ENCODE results near the gene SLC22A31. TPM values are rescaled to one million over a fixed set of nuclear protein-coding genes. Genes with fewer than 3 reads are reported as not detected.

Gene SLC22A31
- total RNA-seq, 1 donor from 2014 or later, result 0.71 TPM

- no peak overlapping the region for H3K4me3 Mint-ChIP-seq (ENCODE audit: low read depth)
- no peaks in the 10 kb centered on the region for H3K36me3 Mint-ChIP-seq (ENCODE audit: low read depth)
- no peaks in the 10 kb centered on the region for H3K4me1 Mint-ChIP-seq (ENCODE audit: low read depth)
- intact Hi-C loops (cut with micrococcal nuclease), result no loop called here
- no peaks in the 10 kb centered on the region for H3K27me3 Mint-ChIP-seq (ENCODE audit: low read depth)
- H3K9me3 Mint-ChIP-seq, result no peaks in the 10 kb centered on the region
- DNase-seq (ENCODE audit: low spot score), result no peak
- H3K27ac Mint-ChIP-seq, result no peak overlapping the region
Measured at GRCh38 chr16:89176717-89177116, 23.6 kb downstream of the SLC22A31 start.

- intact Hi-C loops (cut with micrococcal nuclease), result no loop called here
- Mint-ChIP-seq H3K27me3 (ENCODE audit: low read depth) (no peaks in the 10 kb centered on the region), H3K9me3 (no peaks in the 10 kb centered on the region), H3K36me3 (ENCODE audit: low read depth) (no peaks in the 10 kb centered on the region), H3K4me3 (ENCODE audit: low read depth) (no peak overlapping the region), H3K27ac (no peak overlapping the region), H3K4me1 (ENCODE audit: low read depth) (no peaks in the 10 kb centered on the region)
- DNase-seq (ENCODE audit: low spot score), result no peak
Measured at GRCh38 chr16:89176147-89176690, 24.1 kb downstream of the SLC22A31 start.

GRCh38 chr16:89175280-89176146, 24.8 kb downstream of the SLC22A31 start:
- intact Hi-C loops (cut with micrococcal nuclease), result no loop called here
- Mint-ChIP-seq H3K27me3 (ENCODE audit: low read depth) (peaks cover 4% of the 10 kb centered on the region), H3K27ac (no peak overlapping the region), H3K4me3 (ENCODE audit: low read depth) (no peak overlapping the region), H3K9me3 (no peaks in the 10 kb centered on the region), H3K4me1 (ENCODE audit: low read depth) (peaks cover 4% of the 10 kb centered on the region), H3K36me3 (ENCODE audit: low read depth) (no peaks in the 10 kb centered on the region)
- no peak for DNase-seq (ENCODE audit: low spot score)

GRCh38 chr16:89174877-89175276, 25.5 kb downstream of the SLC22A31 start:
- Mint-ChIP-seq H3K27me3 (ENCODE audit: low read depth) (peaks cover 4% of the 10 kb centered on the region), H3K9me3 (no peaks in the 10 kb centered on the region), H3K27ac (no peak overlapping the region), H3K4me1 (ENCODE audit: low read depth) (peaks cover 4% of the 10 kb centered on the region), H3K36me3 (ENCODE audit: low read depth) (no peaks in the 10 kb centered on the region), H3K4me3 (ENCODE audit: low read depth) (no peak overlapping the region)
- DNase-seq (ENCODE audit: low spot score), result no peak
- intact Hi-C loops (cut with micrococcal nuclease), result no loop called here

GRCh38 chr16:89174055-89174827, 26.1 kb downstream of the SLC22A31 start:
- H3K4me3 Mint-ChIP-seq (ENCODE audit: low read depth), result no peak overlapping the region
- H3K4me1 Mint-ChIP-seq (ENCODE audit: low read depth), result peaks cover 4% of the 10 kb centered on the region
- DNase-seq (ENCODE audit: low spot score), result no peak
- H3K36me3 Mint-ChIP-seq (ENCODE audit: low read depth), result no peaks in the 10 kb centered on the region
- intact Hi-C loops (cut with micrococcal nuclease), result no loop called here
- peaks cover 4% of the 10 kb centered on the region for H3K27me3 Mint-ChIP-seq (ENCODE audit: low read depth)
- no peaks in the 10 kb centered on the region for H3K9me3 Mint-ChIP-seq
- H3K27ac Mint-ChIP-seq, result no peak overlapping the region

- intact Hi-C loops (cut with micrococcal nuclease), result no loop called here
- peaks cover 4% of the 10 kb centered on the region for H3K4me1 Mint-ChIP-seq (ENCODE audit: low read depth)
- no peak overlapping the region for H3K27ac Mint-ChIP-seq
- peaks cover 4% of the 10 kb centered on the region for H3K27me3 Mint-ChIP-seq (ENCODE audit: low read depth)
- no peaks in the 10 kb centered on the region for H3K36me3 Mint-ChIP-seq (ENCODE audit: low read depth)
- no peak for DNase-seq (ENCODE audit: low spot score)
- no peak overlapping the region for H3K4me3 Mint-ChIP-seq (ENCODE audit: low read depth)
- no peaks in the 10 kb centered on the region for H3K9me3 Mint-ChIP-seq
Measured at GRCh38 chr16:89173174-89173921, 27.0 kb downstream of the SLC22A31 start.

- Mint-ChIP-seq H3K27me3 (ENCODE audit: low read depth) (peaks cover 4% of the 10 kb centered on the region), H3K4me1 (ENCODE audit: low read depth) (peaks cover 4% of the 10 kb centered on the region), H3K27ac (no peak overlapping the region), H3K9me3 (no peaks in the 10 kb centered on the region), H3K4me3 (ENCODE audit: low read depth) (no peak overlapping the region), H3K36me3 (ENCODE audit: low read depth) (no peaks in the 10 kb centered on the region)
- intact Hi-C loops (cut with micrococcal nuclease), result no loop called here
- no peak for DNase-seq (ENCODE audit: low spot score)
Measured at GRCh38 chr16:89172528-89173173, 27.7 kb downstream of the SLC22A31 start.

- Mint-ChIP-seq H3K9me3 (no peaks in the 10 kb centered on the region), H3K36me3 (ENCODE audit: low read depth) (no peaks in the 10 kb centered on the region), H3K27me3 (ENCODE audit: low read depth) (peaks cover 4% of the 10 kb centered on the region), H3K4me1 (ENCODE audit: low read depth) (peaks cover 4% of the 10 kb centered on the region), H3K4me3 (ENCODE audit: low read depth) (no peak overlapping the region), H3K27ac (no peak overlapping the region)
- DNase-seq (ENCODE audit: low spot score), result no peak
- intact Hi-C loops (cut with micrococcal nuclease), result no loop called here
Measured at GRCh38 chr16:89172171-89172527, 28.2 kb downstream of the SLC22A31 start.

GRCh38 chr16:89171216-89172170, 28.8 kb downstream of the SLC22A31 start, which contains the start of gene CDH15:
TSS of gene CDH15 (plus strand) at chr16:89171748. CDS start at chr16:89171832, 84 bp downstream.
- Mint-ChIP-seq H3K9me3 (no peaks in the 10 kb centered on the region), H3K36me3 (ENCODE audit: low read depth) (no peaks in the 10 kb centered on the region), H3K27ac (no peak within 1 kb of the TSS), H3K4me1 (ENCODE audit: low read depth) (peaks cover 4% of the 10 kb centered on the region), H3K27me3 (ENCODE audit: low read depth) (peaks cover 4% of the 10 kb centered on the region), H3K4me3 (ENCODE audit: low read depth) (peak within 1 kb of the TSS; percentile 62)
- DNase-seq (ENCODE audit: low spot score), result peak; percentile 88
- intact Hi-C loops (cut with micrococcal nuclease), result loop anchor here (1.0 to 2.0 kb wide), 2 partner anchors 21 to 45 kb away; partner anchors contain the start of gene ZNF778

- peaks cover 4% of the 10 kb centered on the region for H3K4me1 Mint-ChIP-seq (ENCODE audit: low read depth)
- no peaks in the 10 kb centered on the region for H3K9me3 Mint-ChIP-seq
- no peak for DNase-seq (ENCODE audit: low spot score)
- intact Hi-C loops (cut with micrococcal nuclease), result loop anchor here (1.0 to 2.0 kb wide), 2 partner anchors 22 to 46 kb away; partner anchors contain the start of gene ZNF778
- no peak overlapping the region for H3K27ac Mint-ChIP-seq
- H3K36me3 Mint-ChIP-seq (ENCODE audit: low read depth), result no peaks in the 10 kb centered on the region
- H3K4me3 Mint-ChIP-seq (ENCODE audit: low read depth), result peak overlapping the region; percentile 62
- H3K27me3 Mint-ChIP-seq (ENCODE audit: low read depth), result peaks cover 4% of the 10 kb centered on the region
Measured at GRCh38 chr16:89170346-89171215, 29.8 kb downstream of the SLC22A31 start.

Data from activated T-helper 2 cell treated with anti-CD3 and anti-CD28 coated beads, Interferon-gamma antibody, Interleukin-2, Interleukin-4, amounts not matched to agents 10 μg/mL and 5 μg/mL and 100 μg/mL, durations not matched to agents 14 hours and 24 hours and 36 hours (primary cell).